ENCODE data around the gene DCD. TPM values are rescaled to one million over a fixed set of nuclear protein-coding genes. Genes with fewer than 3 reads are reported as not detected.
A peak's percentile ranks its signal among the peaks of the same experiment; 100 is the strongest.

Gene DCD
- total RNA-seq, 1 experiment from 2014 or later, result not detected

DNA sequence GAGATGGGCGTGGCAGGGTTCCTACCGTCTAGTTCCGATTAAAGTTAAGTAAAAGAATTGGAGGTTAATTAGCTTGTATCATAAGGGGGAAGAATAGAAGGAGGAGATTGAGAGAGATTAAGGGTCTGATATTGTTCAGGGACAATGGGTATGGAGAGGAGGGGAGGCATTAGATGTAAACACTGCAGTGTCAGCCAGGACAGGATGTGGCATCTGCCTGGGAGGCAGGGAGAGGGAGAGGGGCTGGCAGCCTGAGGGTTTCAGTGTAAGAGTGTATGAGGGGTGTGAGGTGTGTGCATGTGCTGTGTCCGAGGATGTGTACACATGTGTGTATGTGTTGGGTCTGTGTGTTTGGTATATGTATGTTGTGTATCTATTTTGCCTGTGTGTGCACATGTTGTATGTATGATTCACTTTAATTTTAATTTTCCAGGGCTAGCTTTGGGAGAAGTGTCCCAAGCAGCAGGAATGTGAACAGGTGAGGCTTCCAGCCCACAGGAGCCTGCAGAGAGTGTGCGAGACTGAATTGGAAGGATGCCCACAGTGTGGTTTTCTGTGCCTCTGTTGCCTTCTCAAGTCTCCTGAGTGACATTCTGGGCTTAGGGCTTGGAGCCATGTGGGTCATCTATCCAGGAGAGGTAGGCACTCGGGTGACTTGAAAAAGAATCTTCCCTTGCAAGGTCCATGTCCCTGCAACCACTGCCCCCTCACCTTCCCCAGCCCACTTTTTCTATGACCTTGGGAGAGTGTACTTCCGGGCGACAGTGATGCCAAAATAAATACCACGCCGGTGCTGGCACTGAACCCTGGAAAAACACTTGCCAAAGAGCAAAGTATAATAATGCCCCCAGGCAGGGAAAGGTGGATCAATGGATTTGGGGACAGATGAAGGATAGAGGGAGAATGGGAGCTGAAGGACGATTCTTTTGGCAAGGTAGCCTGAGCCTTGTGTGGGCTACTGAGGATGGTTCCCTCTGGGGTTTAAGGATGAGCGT lies 36.8 kb upstream of the DCD start:
- Histone ChIP-seq H3K27me3 (replicated peaks; ENCODE audit: insufficient read depth, low read depth, low read length, poor library complexity) (no peaks in the 10 kb centered on the region), H3K27ac (ENCODE audit: low read depth, low read length, poor library complexity, severe bottlenecking) (no peak overlapping the region), H3K36me3 (ENCODE audit: insufficient read depth, low read length, poor library complexity, severe bottlenecking) (no peaks in the 10 kb centered on the region), H3K4me3 (ENCODE audit: low read depth, low read length, poor library complexity, severe bottlenecking) (no peak overlapping the region), H3K4me1 (ENCODE audit: insufficient read depth, low read length, poor library complexity, severe bottlenecking) (peaks cover 8% of the 10 kb centered on the region), H3K9me3 (ENCODE audit: low read depth, low read length, poor library complexity, severe bottlenecking) (no peaks in the 10 kb centered on the region)
- ChIA-PET POLR2A (ENCODE audit: low non-redundant PET) (no interaction called here), CTCF (no interaction called here)
- no peak for DNase-seq (ENCODE audit: low spot score)
- no TSS peak for BruUV-seq (replicated peaks)
- TF ChIP-seq EZH2 (IDR thresholded peaks at IDR 0.05; ENCODE audit: borderline replicate concordance, low read depth, low read length, poor library complexity, severe bottlenecking), result no peak
- TF ChIP-seq, protein P1, sequence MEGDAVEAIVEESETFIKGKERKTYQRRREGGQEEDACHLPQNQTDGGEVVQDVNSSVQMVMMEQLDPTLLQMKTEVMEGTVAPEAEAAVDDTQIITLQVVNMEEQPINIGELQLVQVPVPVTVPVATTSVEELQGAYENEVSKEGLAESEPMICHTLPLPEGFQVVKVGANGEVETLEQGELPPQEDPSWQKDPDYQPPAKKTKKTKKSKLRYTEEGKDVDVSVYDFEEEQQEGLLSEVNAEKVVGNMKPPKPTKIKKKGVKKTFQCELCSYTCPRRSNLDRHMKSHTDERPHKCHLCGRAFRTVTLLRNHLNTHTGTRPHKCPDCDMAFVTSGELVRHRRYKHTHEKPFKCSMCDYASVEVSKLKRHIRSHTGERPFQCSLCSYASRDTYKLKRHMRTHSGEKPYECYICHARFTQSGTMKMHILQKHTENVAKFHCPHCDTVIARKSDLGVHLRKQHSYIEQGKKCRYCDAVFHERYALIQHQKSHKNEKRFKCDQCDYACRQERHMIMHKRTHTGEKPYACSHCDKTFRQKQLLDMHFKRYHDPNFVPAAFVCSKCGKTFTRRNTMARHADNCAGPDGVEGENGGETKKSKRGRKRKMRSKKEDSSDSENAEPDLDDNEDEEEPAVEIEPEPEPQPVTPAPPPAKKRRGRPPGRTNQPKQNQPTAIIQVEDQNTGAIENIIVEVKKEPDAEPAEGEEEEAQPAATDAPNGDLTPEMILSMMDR (conservative IDR thresholded peaks at IDR 0.05; ENCODE audit: low read depth, low read length), result no peak
- intact Hi-C loops (cut with micrococcal nuclease; ENCODE audit: unreplicated experiment), result no loop called here

DNA sequence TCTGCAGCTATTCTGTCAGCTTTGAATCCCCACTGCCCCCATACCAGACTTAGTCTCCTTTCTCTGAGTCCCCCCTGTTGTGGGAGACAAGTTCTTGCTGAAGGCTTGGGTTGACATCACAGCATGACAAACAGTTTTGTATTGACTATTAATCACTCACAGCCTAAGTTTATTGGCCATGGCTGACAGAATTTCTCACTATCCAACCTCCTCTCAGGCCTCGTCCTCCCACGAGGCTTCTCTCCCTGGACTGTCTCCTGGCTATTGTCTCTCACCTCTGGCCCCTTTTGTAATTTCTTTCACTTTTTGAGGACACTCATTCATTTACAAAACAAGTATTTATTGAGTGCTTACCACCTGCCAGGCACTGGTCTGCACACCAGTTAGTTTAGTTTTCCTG lies 35.2 kb upstream of the DCD start:
- Histone ChIP-seq H3K27me3 (replicated peaks; ENCODE audit: insufficient read depth, low read depth, low read length, poor library complexity) (no peaks in the 10 kb centered on the region), H3K4me1 (ENCODE audit: insufficient read depth, low read length, poor library complexity, severe bottlenecking) (peaks cover 8% of the 10 kb centered on the region), H3K36me3 (ENCODE audit: insufficient read depth, low read length, poor library complexity, severe bottlenecking) (no peaks in the 10 kb centered on the region), H3K9me3 (ENCODE audit: low read depth, low read length, poor library complexity, severe bottlenecking) (no peaks in the 10 kb centered on the region), H3K27ac (ENCODE audit: low read depth, low read length, poor library complexity, severe bottlenecking) (no peak overlapping the region), H3K4me3 (ENCODE audit: low read depth, low read length, poor library complexity, severe bottlenecking) (no peak overlapping the region)
- no peak for TF ChIP-seq EZH2 (IDR thresholded peaks at IDR 0.05; ENCODE audit: borderline replicate concordance, low read depth, low read length, poor library complexity, severe bottlenecking)
- TF ChIP-seq, protein P1 (conservative IDR thresholded peaks at IDR 0.05; ENCODE audit: low read depth, low read length), result no peak
- DNase-seq (ENCODE audit: low spot score), result peak; percentile 34
- ChIA-PET POLR2A (ENCODE audit: low non-redundant PET) (no interaction called here), CTCF (no interaction called here)
- intact Hi-C loops (cut with micrococcal nuclease; ENCODE audit: unreplicated experiment), result no loop called here
- BruUV-seq (replicated peaks), result no TSS peak

DNA sequence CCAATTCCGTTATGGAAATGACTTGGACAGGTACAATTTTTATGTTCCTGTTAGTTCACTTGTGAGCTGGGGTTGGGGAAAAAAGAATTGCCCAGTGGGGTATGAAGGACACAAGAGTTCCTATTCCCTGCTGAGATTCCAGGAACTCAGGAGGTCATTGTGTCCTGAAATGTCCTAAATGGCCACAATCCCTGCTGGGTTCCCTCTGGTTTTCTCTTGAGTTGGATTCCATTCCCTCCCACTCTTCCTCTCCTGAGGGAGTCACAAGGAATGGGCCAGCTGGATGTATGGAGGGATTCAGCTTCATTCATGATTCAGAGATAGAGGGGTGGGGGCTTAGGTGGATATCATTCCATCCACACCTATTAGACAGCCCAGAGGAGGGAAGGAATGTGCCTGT lies 34.5 kb upstream of the DCD start:
- H3K36me3 ChIP-seq (ENCODE audit: insufficient read depth, low read length, poor library complexity, severe bottlenecking), result no peaks in the 10 kb centered on the region
- H3K27me3 ChIP-seq (replicated peaks; ENCODE audit: insufficient read depth, low read depth, low read length, poor library complexity), result no peaks in the 10 kb centered on the region
- ChIA-PET CTCF (no interaction called here), POLR2A (ENCODE audit: low non-redundant PET) (no interaction called here)
- no TSS peak for BruUV-seq (replicated peaks)
- H3K4me3 ChIP-seq (ENCODE audit: low read depth, low read length, poor library complexity, severe bottlenecking), result no peak overlapping the region
- no peaks in the 10 kb centered on the region for H3K9me3 ChIP-seq (ENCODE audit: low read depth, low read length, poor library complexity, severe bottlenecking)
- TF ChIP-seq, protein P1 (conservative IDR thresholded peaks at IDR 0.05; ENCODE audit: low read depth, low read length), result no peak
- TF ChIP-seq EZH2 (IDR thresholded peaks at IDR 0.05; ENCODE audit: borderline replicate concordance, low read depth, low read length, poor library complexity, severe bottlenecking), result no peak
- intact Hi-C loops (cut with micrococcal nuclease; ENCODE audit: unreplicated experiment), result no loop called here
- H3K4me1 ChIP-seq (ENCODE audit: insufficient read depth, low read length, poor library complexity, severe bottlenecking), result peaks cover 8% of the 10 kb centered on the region
- DNase-seq (ENCODE audit: low spot score), result no peak
- no peak overlapping the region for H3K27ac ChIP-seq (ENCODE audit: low read depth, low read length, poor library complexity, severe bottlenecking)

Data from A673 (cell line).